SHP77 treated with DMSO at 0.1 percent for 48 hours (cell line): Measurements from ENCODE around the gene CEBPZ.
"Not testable (repeated sequence)": the region's sequence is repeated elsewhere in the genome, so short reads cannot be mapped to it uniquely, and the experiment has no call there.

Experiments used
- DNase-seq: peaks from one replicate; lab custom pipeline; 2025; lab: John Stamatoyannopoulos, UW

Gene CEBPZ

DNA sequence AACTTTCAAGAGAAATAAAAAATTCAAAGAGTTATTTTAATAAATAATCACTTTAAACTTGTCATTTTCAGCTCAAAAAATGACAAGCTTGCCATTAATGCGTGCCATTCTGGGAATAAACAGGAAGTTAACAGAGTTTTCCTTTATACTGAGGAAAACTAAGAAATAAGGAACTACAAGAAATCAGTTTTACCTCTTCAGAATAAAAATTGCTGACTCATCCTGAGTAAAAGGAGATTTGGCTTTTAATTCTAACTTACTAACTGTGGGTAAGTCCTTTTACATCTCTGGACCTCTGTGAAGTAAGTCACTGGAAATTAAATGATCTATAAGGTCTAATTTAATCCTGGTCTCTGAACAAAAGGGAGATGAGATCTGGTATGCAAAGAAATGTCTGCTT is 16.1 kb downstream of the CEBPZ start:
- no peak for DNase-seq

DNA sequence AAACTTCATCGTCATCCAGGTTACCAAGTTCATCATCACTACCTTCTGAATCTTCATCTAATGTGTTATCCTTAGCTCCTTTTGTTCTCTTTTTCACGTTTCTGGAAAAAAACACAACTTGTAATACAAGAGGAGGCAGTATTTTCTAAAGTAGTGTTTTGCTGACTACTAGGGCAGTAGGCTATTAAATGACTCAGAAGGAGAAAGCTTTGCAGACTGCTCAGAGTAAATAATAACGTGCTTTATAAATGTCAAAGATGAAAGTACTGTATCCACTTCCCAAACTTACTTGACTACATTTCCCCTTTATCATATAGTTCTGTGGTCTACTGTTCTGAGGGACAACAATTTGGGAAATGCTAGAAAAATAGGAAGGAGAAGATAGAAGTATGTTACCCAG is 19.5 kb downstream of the CEBPZ start:
- DNase-seq: no peak

DNA sequence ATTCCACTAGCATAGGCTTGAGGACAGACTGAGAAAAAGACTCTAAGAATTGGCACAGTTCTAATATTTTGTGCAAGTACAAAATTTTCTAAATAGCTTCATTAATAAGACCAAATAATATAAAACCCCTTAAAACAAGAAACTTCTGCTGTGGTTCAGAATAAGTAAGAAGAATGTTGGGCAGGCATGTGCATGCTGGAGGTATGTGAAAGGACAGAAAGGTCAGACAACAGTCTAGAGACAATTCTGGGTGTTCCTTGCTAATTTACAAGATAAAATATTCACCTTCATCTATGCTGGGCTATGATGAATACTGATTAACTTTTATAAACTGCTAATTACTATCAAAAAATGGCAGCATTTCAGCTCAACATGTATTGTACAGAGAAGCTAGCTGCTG is 20.2 kb downstream of the CEBPZ start:
- no peak for DNase-seq

DNA sequence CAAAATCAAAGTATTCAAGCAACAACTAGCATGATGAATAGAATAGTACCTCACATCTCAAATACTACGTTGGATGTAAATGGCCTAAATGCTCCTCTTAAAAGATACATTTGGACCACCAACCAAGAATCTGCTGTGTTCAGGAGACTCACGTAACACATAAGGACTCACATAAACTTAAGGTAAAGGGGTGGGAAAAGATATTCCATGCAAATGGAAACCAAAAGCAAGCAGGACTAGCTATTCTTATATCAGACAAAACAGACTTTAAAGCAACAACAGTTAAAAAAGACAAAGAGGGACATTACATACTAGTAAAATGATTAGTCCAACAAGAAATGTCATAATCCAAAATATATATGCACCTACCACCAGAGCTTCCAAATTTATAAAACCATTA is 24.6 kb downstream of the CEBPZ start:
- not testable (repeated sequence) for DNase-seq

DNA sequence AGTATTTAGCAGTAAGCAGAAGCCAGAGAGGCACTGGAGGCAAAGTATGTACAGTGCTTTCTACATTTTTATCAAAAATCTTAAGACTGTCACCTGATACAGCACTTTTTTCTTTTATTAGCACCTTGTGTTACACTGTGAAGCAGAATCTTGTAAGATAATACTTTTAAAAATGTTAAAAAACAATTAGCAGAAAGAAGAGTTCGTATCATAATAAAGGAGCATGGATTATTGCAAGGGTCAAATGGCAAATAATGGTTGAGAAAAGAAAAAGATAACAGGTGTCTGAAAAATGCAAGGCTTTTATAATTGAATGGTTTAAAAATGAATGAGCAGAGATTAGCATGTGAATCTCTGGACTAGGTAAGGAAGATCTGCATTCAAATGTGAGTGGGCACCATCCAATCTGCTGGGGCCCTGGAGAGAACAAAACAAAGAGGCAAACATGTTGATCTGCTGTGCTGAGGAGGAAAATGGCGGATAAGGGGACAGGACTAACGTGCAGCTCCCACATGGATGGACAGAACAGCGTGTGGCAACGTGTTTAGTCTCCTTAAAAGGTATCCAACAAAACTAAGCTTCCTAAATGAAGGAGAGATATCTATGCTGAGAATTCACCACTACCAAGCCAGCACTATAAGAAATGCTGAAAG is 25.6 kb downstream of the CEBPZ start:
- DNase-seq: no peak

DNA sequence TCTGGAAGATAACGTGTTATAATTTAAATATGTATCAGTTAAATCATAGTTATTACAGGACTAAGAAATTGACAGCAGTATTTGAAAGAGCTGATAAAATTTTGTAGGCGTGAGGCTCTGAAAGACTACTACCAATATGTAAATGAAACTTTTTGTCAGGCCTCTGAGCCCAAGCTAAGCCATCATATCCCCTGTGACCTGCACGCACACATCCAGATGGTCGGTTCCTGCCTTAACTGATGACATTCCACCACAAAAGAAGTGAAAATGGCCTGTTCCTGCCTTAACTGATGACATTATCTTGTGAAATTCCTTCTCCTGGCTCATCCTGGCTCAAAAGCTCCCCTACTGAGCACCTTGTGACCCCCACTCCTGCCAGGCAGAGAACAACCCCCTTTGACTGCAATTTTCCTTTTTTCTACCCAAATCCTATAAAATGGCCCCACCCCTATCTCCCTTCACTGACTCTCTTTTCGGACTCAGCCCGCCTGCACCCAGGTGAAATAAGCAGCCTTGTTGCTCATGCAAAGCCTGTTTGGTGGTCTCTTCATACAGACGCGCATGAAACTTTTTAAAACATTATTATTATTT is 26.2 kb downstream of the CEBPZ start:
- DNase-seq: not testable (repeated sequence)

DNA sequence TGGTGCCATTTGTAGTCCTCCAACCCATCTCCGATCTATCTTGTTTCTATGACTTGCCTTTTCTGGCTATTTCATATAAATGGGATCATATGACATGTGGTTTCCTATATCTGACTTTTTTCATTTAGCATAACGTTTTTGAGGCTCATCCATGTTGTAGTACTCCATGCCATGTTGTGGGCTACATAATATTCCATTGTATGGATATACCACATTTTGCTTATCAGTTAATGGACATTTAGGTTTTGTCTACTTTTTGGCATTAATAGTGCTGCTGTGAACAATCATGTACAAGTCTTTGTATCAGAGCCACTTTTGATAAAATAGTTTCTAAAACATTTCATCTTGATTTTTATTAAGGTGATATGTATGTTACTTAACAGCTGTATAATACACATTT is 27.7 kb downstream of the CEBPZ start:
- no peak for DNase-seq

DNA sequence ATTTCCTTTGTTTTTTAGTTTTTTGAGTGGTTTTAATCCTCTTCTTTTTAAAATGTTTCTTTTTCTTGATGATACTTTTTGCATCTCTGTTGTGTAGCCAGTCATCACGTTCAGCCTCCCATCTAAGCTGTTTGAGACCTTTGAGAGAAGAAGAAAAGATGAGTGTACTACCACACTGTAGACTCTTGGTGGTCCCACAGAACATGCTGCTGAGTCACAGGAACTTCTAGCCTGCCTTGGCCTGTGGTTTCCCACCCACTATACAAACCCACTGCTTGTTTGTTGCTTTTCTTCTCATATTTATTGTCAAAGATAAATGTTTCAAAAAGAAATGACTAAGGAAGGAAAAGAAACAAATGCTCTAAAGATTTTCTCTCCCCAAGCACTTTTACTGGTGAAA is 29.6 kb downstream of the CEBPZ start:
- DNase-seq: no peak

DNA sequence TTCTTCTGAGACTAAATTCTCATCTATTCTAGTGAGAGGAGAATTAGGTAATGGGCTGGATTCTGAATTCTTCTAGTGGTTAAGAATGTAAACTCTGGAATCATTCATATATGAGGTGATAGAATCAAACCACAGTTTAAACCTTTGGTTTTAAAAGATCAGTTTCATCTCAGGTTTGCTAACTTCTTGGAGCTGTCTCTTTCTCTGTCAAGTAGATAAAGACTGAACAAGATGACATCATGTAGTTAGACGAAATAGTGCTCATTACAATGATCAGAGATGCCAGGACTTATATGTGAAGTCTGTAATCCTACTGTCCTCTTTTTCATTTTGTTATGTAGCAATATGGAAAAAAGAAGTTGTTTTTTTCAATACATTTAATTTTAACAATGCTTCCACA is 30.2 kb downstream of the CEBPZ start:
- no peak for DNase-seq

DNA sequence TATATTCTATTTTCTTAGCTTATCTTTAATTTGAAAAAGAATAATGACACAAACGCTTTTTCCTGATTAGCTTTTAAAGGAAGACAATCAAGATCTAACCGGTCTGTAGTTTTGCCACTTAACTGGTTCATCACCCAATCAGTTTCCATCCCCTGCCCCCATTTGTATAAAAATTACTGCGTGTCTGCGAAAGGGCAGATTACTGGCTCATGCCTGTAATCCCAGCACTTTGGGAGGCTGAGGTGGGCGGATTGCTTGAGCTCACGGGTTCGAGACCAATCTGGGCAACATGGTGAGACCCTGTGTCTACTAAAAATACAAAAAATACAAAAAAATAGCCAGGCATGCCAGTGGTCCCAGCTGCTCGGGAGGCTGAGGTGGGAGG is 32.7 kb downstream of the CEBPZ start:
- no peak for DNase-seq

DNA sequence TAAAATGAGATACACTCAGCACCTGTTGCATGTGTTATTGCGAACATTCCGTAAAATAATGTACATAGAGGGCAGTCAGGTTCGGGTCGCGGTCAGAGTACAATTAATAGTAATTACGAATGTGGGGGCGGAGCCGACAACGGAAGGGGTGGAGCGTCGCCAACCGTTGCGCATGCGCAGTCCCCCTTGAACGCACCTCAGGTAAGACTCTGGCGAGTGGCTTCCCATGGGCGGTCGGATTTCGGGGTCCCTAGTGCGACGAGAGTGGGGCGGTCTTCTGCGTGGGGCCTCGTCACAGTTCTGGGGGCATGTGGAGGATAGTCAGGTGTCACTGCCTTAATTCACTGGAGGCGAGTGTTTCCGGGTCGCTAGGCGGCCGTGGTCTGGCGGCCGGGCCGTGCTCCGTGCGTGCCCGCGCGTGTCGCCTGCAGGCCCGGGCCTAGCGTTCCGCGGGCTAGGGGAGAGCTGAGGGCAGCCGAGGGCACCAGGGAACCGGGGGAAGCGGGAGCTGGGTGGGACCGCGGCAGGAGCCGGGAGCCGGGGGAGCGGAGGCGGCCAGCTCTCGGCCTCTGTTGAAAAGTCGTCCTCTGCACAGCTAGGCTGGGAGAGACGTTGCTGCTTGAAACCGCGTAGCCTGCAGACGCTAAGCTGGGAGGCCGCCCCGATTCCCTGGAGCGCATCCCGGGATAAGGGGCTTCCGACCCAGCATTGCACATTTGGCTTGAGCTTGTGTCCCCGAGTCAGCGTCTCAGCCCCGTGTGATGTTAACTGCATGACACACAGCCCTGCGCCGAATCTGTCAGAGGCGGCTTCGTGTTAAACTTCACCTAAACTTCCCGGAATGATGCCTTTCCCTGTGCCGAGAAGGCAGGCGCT is 34.8 kb downstream of the CEBPZ start, which contains the start of gene CEBPZOS:
TSS of gene CEBPZOS (plus strand) at position 177 of the 876 bp plus-strand sequence. CDS start 3,209 bp downstream, outside the sequence.
- DNase-seq: peak; percentile 55

DNA sequence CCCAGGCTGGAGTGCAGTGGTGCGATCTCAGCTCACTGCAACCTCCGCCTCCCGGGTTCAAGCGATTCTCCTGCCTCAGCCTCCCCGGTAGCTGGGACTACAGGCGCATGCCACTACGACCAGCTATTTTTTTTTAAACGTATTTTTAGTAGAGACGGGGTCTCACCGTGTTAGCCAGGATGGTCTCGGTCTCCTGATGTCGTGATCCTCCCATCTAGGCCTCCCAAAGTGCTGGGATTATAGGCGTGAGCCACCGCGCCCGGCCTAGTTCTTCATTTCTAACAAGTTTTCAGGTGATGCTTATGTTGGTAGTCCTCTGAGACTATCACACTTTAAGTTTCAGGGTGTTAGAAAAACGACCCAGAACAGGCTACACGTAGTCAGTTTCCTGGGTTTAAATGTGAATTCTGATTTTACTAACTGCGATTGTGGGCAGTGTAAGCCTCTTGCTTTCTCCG is 35.5 kb downstream of the CEBPZ start:
- not testable (repeated sequence) for DNase-seq

DNA sequence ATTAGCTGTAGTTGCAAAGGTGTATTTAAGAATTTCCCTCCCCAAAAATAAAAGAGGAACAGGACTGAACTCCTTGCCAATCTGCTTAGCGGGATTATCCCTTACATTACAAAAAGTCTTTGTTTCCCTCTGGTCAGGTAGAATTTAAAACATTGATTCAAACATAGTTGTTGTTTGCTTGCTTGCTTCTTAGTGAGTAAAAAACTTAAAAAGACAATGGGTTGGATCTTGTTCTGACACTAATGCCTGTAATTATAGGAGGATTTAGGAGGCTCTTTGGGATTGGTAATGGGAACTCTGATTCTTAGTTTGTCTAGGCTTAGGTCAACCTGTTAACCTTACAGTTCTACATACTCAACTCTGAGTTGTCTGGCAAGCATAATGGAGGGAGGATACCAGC is 38.8 kb downstream of the CEBPZ start:
- no peak for DNase-seq

DNA sequence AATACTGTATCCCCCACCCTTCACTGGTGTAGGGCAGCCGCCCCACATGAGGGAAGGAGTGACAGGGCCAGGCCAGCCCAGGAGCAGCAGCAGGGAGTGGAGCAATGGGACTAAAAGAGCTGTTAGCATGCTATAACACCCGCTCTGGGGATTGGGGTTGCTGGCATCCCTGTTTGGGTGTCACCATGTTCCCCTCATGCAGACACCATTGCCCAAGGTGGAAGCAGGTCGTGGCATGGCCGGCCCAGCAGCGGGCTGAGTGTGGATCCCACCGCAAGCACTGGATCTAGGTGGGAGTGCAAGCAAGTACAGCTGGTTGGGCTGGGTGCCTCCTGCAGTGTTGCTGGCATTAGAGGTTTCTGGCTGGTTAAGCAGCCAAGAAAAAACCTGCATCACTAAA is 39.6 kb downstream of the CEBPZ start:
- no peak for DNase-seq

DNA sequence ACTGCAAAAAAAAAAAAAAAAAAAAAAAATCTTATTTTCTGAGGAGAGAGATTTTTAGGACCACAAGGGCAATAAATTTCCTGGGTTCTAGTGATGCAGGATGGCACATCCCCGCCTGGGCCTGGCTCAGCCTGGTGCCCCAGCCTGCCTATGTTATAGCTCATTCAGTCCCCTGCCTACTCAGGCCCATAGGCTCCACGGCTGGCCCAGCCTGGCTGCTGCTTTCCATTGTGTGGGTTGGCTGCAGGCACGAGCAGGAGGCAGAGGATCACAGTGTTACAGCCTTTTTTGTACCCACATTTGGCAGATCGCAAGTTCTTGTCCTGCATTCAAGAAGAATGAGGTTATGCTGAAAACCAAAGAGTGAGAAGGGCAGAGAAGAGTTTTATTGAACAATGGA is 40.1 kb downstream of the CEBPZ start:
- no peak for DNase-seq

DNA sequence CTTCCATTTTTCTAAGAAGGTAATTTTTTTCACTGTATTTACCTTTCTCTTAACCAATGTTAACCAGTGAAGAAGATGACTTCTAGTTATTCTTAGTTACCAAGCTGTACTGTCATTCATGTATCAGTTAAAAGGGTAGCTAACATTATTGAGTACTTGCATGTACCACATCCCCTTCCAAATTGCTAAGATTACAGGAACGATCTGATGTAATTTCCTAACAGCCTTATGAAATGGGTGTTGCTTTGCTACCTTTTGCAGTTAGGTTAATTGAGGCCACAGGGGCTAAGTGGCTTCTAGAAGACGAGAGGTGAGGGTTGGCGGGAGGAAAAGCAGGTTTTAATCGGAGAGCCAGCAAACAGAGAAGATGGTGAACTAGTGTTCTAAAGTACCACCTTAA is 41.1 kb downstream of the CEBPZ start:
- DNase-seq: no peak

DNA sequence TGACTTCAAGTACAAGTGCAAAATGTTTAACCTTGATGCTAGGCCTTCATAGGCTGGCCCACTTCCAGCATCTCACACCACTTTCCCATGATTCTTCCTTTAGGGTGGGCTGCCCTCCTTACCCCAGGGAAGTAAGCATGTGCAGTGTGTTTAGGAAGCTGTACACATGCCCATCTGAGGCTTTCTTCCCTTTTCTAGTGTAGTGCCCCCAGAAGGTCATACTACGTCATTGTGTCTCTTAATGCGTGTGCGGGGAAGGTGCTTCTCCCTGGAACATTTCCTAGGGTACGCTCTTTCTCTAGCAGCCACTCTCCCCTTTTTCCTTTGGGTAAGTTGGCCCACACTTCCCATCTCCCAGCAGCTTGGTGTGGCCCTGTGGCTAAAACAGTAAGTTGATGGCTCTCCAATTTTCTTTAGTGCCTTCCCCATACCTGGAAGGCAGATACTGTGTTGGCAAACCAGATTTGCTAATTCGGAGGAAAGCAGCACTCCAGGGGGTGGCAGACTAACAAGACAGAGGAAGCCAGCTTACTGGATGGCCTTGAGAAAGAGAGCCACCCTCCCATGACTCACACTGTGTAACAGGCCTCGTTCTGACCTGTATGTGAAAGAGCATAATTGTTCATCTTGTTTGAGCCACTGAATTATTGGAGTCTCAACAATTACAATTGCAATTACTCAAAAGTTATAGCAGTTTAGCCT is 41.8 kb downstream of the CEBPZ start:
- no peak for DNase-seq

DNA sequence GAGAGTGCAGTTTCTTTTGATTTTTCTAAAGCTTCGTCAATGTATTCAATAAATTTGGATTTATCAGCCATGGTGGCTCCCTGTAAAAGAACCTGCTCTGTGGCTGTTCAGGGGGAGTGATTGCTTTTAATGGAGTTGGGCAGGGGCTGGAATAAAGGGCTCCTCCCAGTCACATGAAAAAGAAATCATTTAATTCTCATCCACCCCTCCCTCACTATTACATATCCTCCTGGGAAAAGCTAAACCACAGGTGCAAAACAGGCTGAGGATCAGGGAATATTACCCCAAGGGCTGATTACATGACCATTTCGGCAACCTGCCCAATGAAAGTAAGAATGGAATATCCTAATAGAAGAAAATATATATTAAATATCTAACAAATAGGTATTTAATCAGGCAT is 42.8 kb downstream of the CEBPZ start, which contains the start of gene SULT6B1:
TSS of gene SULT6B1 (minus strand) at position 101 of the 400 bp plus-strand sequence. CDS start at position 71, 30 bp downstream.
- DNase-seq: no peak

DNA sequence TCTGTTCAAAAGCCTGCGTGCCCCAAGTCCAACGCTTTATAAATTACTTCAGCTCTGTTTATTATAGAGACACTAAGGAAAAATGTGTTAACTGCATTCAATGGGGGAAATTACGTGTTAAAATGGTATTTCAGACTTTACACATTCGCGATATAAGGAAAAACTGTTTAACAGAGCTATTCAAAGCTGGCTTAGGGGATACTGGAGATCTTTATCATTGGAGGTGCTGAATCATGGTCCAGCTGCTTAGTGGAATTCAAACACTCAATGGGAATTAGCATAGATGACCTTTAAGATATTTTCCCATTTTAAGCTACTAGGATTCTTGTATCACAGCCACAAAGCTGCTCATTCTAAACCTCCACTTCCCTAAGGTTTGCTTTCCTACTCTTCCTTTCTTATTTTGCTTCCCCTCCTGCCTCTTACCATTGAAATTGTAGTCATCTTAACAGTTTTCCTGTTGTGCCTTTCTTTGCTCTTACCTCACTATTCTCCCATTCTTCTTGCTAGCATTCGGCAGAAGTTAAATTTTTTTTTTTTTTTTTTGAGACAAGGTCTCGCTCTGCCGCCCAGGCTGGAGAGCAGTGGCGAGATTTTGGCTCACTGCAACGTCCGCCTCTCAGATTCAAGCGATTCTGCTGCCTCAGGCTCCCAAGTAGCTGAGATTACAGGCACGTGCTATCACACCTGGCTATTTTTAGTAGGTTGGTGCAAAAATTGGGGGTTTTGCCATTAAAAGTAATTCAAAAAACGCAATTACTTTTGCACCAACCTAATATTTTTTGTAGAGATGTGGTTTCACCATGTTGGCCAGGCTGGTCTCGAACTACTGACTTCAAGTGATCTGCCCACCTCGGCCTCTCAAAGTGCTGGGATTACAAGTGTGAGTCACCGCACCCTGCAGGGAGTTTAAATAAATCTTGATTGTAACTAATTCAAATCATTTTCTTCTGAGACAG is 49.4 kb downstream of the CEBPZ start:
- DNase-seq: no peak

DNA sequence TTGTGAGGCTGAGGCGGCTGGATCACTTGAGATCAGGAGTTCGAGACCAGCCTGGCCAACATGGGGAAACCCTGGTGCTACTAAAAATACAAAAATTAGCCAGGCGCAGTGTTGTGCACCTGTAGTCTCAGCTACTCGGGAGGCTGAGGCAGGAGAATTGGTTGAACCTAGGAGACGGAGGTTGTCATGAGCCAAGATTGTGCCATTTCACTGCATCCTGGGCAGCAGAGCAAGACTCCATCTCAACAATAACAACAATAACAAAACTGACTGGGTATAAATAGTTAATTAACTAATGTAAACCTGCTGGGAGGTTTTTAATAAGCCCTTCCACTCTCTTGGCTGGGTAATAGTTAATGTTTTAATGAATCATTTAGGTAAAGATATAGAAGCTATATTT is 50.8 kb downstream of the CEBPZ start:
- DNase-seq: no peak

DNA sequence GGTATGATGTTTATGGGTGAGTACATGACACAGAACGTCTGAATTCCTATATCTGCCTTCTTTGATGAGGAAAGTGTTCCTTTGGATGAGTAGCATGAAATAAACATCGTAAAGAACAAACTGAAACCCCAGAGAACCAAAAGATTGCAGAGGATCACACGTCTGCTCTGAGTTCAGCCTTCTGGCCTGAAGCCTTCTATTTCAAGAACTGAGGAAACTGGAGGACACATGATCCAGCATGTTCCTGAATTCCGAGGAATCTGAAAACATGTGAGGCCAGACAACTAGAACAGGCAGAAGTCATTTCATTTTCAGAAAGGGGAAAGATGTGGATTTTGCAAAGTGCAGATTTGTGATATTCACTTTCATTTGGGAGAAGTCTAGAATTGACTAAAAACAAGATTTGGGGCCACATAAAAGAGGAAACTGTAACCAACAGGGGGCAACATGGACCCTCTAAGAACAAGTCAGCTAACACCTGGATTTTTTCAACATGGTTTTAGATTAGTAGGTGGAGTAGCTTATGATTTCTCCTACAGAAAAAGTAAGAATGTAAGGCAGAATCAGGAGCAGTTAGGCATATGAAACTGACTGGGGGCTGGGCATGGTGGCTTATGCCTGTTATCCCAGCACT is 51.3 kb downstream of the CEBPZ start:
- DNase-seq: no peak
